ENCODE measurements around the gene C4orf50. TPM values are rescaled to one million over a fixed set of nuclear protein-coding genes. Genes with fewer than 3 reads are reported as not detected.
"Not testable (repeated sequence)": the region's sequence is repeated elsewhere in the genome, so short reads cannot be mapped to it uniquely, and the experiment has no call there.

Gene C4orf50
- total and polyA plus RNA-seq, 8 donors, result under 0.01 to 0.23 (median 0.07) TPM

GRCh38 chr4:5952286-5952974, 65.8 kb downstream of the C4orf50 start:
- H3K27me3 ChIP-seq, result no peaks in the 10 kb centered on the region
- no peak for DNase-seq
- H3K9me3 ChIP-seq, result no peaks in the 10 kb centered on the region
- no peak for TF ChIP-seq CTCF (IDR thresholded peaks at IDR 0.05)
- intact Hi-C loops (cut with DNase I), result no loop called here
- whole genome bisulfite sequencing, 2 donors, result 64 to 73% methylated on average over 21 to 22 of the region's 22 CpGs
- H3K27ac ChIP-seq, result no peak overlapping the region
- no peak for FAIRE-seq
- H3K4me3 ChIP-seq, result no peak overlapping the region
- ATAC-seq, result no peak
- H3K4me1 ChIP-seq, result peaks cover 0 to 2% (median 0%) of the 10 kb centered on the region in 3 donors
- no peaks in the 10 kb centered on the region for H3K36me3 ChIP-seq

- H3K27ac ChIP-seq; H3K4me3 ChIP-seq; H3K27me3 ChIP-seq; H3K9me3 ChIP-seq; H3K36me3 ChIP-seq; FAIRE-seq; intact Hi-C loops (cut with DNase I); ATAC-seq; DNase-seq; H3K4me1 ChIP-seq: not testable (repeated sequence)
- WGBS, 2 donors, result 65 to 78% methylated on average over 6 of the region's 6 CpGs
These were observed 71.6 kb downstream of the C4orf50 start for GRCh38 chr4:5946653-5947052.

GRCh38 chr4:5945936-5946335, 72.3 kb downstream of the C4orf50 start:
- no peak overlapping the region for H3K4me3 ChIP-seq
- intact Hi-C loops (cut with DNase I), result no loop called here
- H3K36me3 ChIP-seq, result no peaks in the 10 kb centered on the region
- 78 to 89% methylated on average over 6 of the region's 6 CpGs for WGBS, 2 donors
- no peak overlapping the region for H3K27ac ChIP-seq
- no peaks in the 10 kb centered on the region for H3K9me3 ChIP-seq
- H3K4me1 ChIP-seq, result no peaks in the 10 kb centered on the region
- DNase-seq, result peak in 1 of 6 donors; percentile 34
- ATAC-seq, result no peak
- no peaks in the 10 kb centered on the region for H3K27me3 ChIP-seq
- FAIRE-seq, result no peak
- no peak for TF ChIP-seq CTCF (IDR thresholded peaks at IDR 0.05)

- intact Hi-C loops (cut with DNase I), result no loop called here
- no peaks in the 10 kb centered on the region for H3K36me3 ChIP-seq
- FAIRE-seq (no peak), DNase-seq (no peak), ATAC-seq (no peak)
- H3K27ac ChIP-seq, result no peak overlapping the region
- no peak for TF ChIP-seq CTCF (IDR thresholded peaks at IDR 0.05)
- no peaks in the 10 kb centered on the region for H3K4me1 ChIP-seq
- no peak overlapping the region for H3K4me3 ChIP-seq
- H3K27me3 ChIP-seq, result no peaks in the 10 kb centered on the region
- WGBS, 2 donors, result 65 to 81% methylated on average over 11 of the region's 11 CpGs
- H3K9me3 ChIP-seq, result no peaks in the 10 kb centered on the region
These were observed 73.1 kb downstream of the C4orf50 start for GRCh38 chr4:5945171-5945570.

GRCh38 chr4:5943561-5943960, 74.7 kb downstream of the C4orf50 start:
- Histone ChIP-seq H3K27ac (no peak overlapping the region), H3K4me3 (no peak overlapping the region), H3K27me3 (no peaks in the 10 kb centered on the region), H3K36me3 (no peaks in the 10 kb centered on the region), H3K4me1 (no peaks in the 10 kb centered on the region), H3K9me3 (no peaks in the 10 kb centered on the region)
- no peak for FAIRE-seq
- intact Hi-C loops (cut with DNase I), result no loop called here
- no peak for DNase-seq
- WGBS, 2 donors, result 22 to 36% methylated on average over 6 of the region's 6 CpGs
- no peak for ATAC-seq
- TF ChIP-seq CTCF (IDR thresholded peaks at IDR 0.05), result no peak
